ENCODE data around the gene BMP8A. TPM values are rescaled to one million over a fixed set of nuclear protein-coding genes. Genes with fewer than 3 reads are reported as not detected.
A peak's percentile ranks its signal among the peaks of the same experiment; 100 is the strongest.

Gene BMP8A
- total and polyA plus RNA-seq, 8 donors: 0.26 to 6.0 (median 1.5) TPM

GRCh38 chr1:39539252-39539790 is 47.9 kb downstream of the BMP8A start:
- Histone ChIP-seq H3K4me3 (no peak overlapping the region), H3K27me3 (no peaks in the 10 kb centered on the region), H3K36me3 (peaks cover 0 to 5% (median 0%) of the 10 kb centered on the region in 3 donors), H3K27ac (no peak overlapping the region), H3K4me1 (peaks cover 0 to 3% (median 3%) of the 10 kb centered on the region in 3 donors), H3K9me3 (no peaks in the 10 kb centered on the region)
- DNase-seq (peak in 4 of 6 donors; percentile 52 to 69 (median 63)), ATAC-seq (peak; percentile 92 to 94 (median 92)), FAIRE-seq (no peak)
- intact Hi-C loops (cut with DNase I): loop anchor here in 1 of 3 donors (10.0 kb wide), 1 partner anchor 445 kb away; no protein-coding TSS in a partner anchor
- peak; percentile 64 to 85 (median 67) for TF ChIP-seq CTCF (IDR thresholded peaks at IDR 0.05)
- WGBS, 2 donors: 1 to 10% methylated on average over 5 of the region's 5 CpGs

- WGBS, 2 donors: 84 to 89% methylated on average over 13 of the region's 13 CpGs
- ATAC-seq: peak in 2 of 4 donors; percentile 57 to 64
- H3K36me3 ChIP-seq: peaks cover 0 to 5% (median 0%) of the 10 kb centered on the region in 3 donors
These were observed 49.1 kb downstream of the BMP8A start for GRCh38 chr1:39540504-39541031.

GRCh38 chr1:39542924-39543323 is 51.5 kb downstream of the BMP8A start:
- no peak for FAIRE-seq
- 89 to 96% methylated on average over 5 of the region's 5 CpGs for WGBS, 2 donors

More at GRCh38 chr1:39540504-39541031, 49.1 kb downstream of the BMP8A start:
- no peak overlapping the region for H3K4me3 ChIP-seq
- H3K27ac ChIP-seq: peak overlapping the region in 1 of 4 donors; percentile 30
- intact Hi-C loops (cut with DNase I): no loop called here
- DNase-seq: peak in 1 of 6 donors; percentile 59
- no peak for TF ChIP-seq CTCF (IDR thresholded peaks at IDR 0.05)
- no peak for FAIRE-seq
- peaks cover 0 to 4% (median 4%) of the 10 kb centered on the region in 3 donors for H3K4me1 ChIP-seq
- no peaks in the 10 kb centered on the region for H3K9me3 ChIP-seq
- no peaks in the 10 kb centered on the region for H3K27me3 ChIP-seq

GRCh38 chr1:39544327-39544726 is 52.9 kb downstream of the BMP8A start:
- Histone ChIP-seq H3K36me3 (peaks cover 0 to 19% (median 0%) of the 10 kb centered on the region in 3 donors), H3K9me3 (no peaks in the 10 kb centered on the region), H3K4me1 (peaks cover 0 to 4% (median 4%) of the 10 kb centered on the region in 3 donors), H3K4me3 (no peak overlapping the region), H3K27me3 (no peaks in the 10 kb centered on the region), H3K27ac (peak overlapping the region in 2 of 4 donors; percentile 24 to 30)
- WGBS, 2 donors: 62 to 63% methylated on average over 4 of the region's 4 CpGs
- no peak for TF ChIP-seq CTCF (IDR thresholded peaks at IDR 0.05)
- DNase-seq (no peak), FAIRE-seq (no peak), ATAC-seq (peak; percentile 63 to 78 (median 70))
- intact Hi-C loops (cut with DNase I): no loop called here

More at GRCh38 chr1:39542924-39543323, 51.5 kb downstream of the BMP8A start:
- Histone ChIP-seq H3K36me3 (peaks cover 0 to 13% (median 0%) of the 10 kb centered on the region in 3 donors), H3K9me3 (no peaks in the 10 kb centered on the region), H3K27ac (no peak overlapping the region), H3K4me3 (no peak overlapping the region), H3K4me1 (peaks cover 0 to 4% (median 4%) of the 10 kb centered on the region in 3 donors), H3K27me3 (no peaks in the 10 kb centered on the region)
- ATAC-seq (no peak), DNase-seq (no peak)
- TF ChIP-seq CTCF (IDR thresholded peaks at IDR 0.05): no peak
- intact Hi-C loops (cut with DNase I): no loop called here

GRCh38 chr1:39545531-39545930 is 54.1 kb downstream of the BMP8A start:
- Histone ChIP-seq H3K9me3 (no peaks in the 10 kb centered on the region), H3K27ac (no peak overlapping the region), H3K4me1 (peaks cover 0 to 4% (median 4%) of the 10 kb centered on the region in 3 donors), H3K36me3 (peaks cover 0 to 18% (median 0%) of the 10 kb centered on the region in 3 donors), H3K4me3 (no peak overlapping the region), H3K27me3 (no peaks in the 10 kb centered on the region)
- no peak for TF ChIP-seq CTCF (IDR thresholded peaks at IDR 0.05)
- ATAC-seq: no peak
- no peak for DNase-seq
- intact Hi-C loops (cut with DNase I): no loop called here
- WGBS, 2 donors: 94 to 96% methylated on average over 9 of the region's 9 CpGs
- no peak for FAIRE-seq

Data from pancreas (tissue), 10 donors.